HG02610 (cell line): ENCODE results near the gene ENTREP1.
A peak's percentile ranks its signal among the peaks of the same experiment; 100 is the strongest.
"Not testable (repeated sequence)": the region's sequence is repeated elsewhere in the genome, so short reads cannot be mapped to it uniquely, and the experiment has no call there.

Experiments used
- ATAC-seq: cut with Tn5 transposase; IDR thresholded peaks from one replicate; pipeline ENCODE4 v1.9.1; 2021; ENCODE audit warnings: mild to moderate bottlenecking, moderate library complexity; ENCODE audit not compliant: unreplicated experiment

Gene ENTREP1

GRCh38 chr9:69324549-69325401, at the start of gene ENTREP1:
TSS of gene ENTREP1 (plus strand) at chr9:69325215. CDS start at chr9:69325310, 95 bp downstream.
- ATAC-seq, result peak; percentile 46

- no peak for ATAC-seq
Observed at GRCh38 chr9:69276775-69277174, 48.2 kb upstream of the ENTREP1 start.

- peak; percentile 96 for ATAC-seq
Observed at GRCh38 chr9:69279084-69279731, 45.8 kb upstream of the ENTREP1 start.

- no peak for ATAC-seq
Observed at GRCh38 chr9:69279733-69280132, 45.3 kb upstream of the ENTREP1 start.

GRCh38 chr9:69283003-69283402, 42.0 kb upstream of the ENTREP1 start:
- ATAC-seq, result no peak

- no peak for ATAC-seq
Observed at GRCh38 chr9:69292078-69292477, 32.9 kb upstream of the ENTREP1 start.

GRCh38 chr9:69293156-69293555, 31.9 kb upstream of the ENTREP1 start:
- no peak for ATAC-seq

- no peak for ATAC-seq
Observed at GRCh38 chr9:69295872-69296552, 29.0 kb upstream of the ENTREP1 start.

- no peak for ATAC-seq
Observed at GRCh38 chr9:69297300-69297980, 27.6 kb upstream of the ENTREP1 start.

GRCh38 chr9:69299315-69299714, 25.7 kb upstream of the ENTREP1 start:
- no peak for ATAC-seq

- no peak for ATAC-seq
Observed at GRCh38 chr9:69299826-69300225, 25.2 kb upstream of the ENTREP1 start.

- ATAC-seq, result no peak
Observed at GRCh38 chr9:69303331-69303730, 21.7 kb upstream of the ENTREP1 start.

GRCh38 chr9:69306895-69307445, 18.0 kb upstream of the ENTREP1 start:
- ATAC-seq, result not testable (repeated sequence)

- ATAC-seq, result no peak
Observed at GRCh38 chr9:69307446-69308205, 17.4 kb upstream of the ENTREP1 start.

- no peak for ATAC-seq
Observed at GRCh38 chr9:69308206-69308931, 16.6 kb upstream of the ENTREP1 start.

- no peak for ATAC-seq
Observed at GRCh38 chr9:69313175-69313574, 11.8 kb upstream of the ENTREP1 start.

GRCh38 chr9:69314547-69314946, 10.5 kb upstream of the ENTREP1 start:
- ATAC-seq, result no peak

- no peak for ATAC-seq
Observed at GRCh38 chr9:69317081-69317480, 7.9 kb upstream of the ENTREP1 start.

GRCh38 chr9:69317894-69318293, 7.1 kb upstream of the ENTREP1 start:
- peak; percentile 96 for ATAC-seq
